Activated CD4-positive, alpha-beta T cell treated with anti-CD3 and anti-CD28 coated beads for 4 hours (primary cell): ENCODE measurements around the gene CIT.

ENCODE experiments used
- DNase-seq, 2 donors: peaks; one replicate each; pipeline ENCODE4 v3.0.0-alpha.2; 2020

CIT gene

GRCh38 chr12:119857041-119857591 is 20.0 kb downstream of the CIT start:
- DNase-seq, result no peak

- DNase-seq, result no peak
These were observed 26.8 kb downstream of the CIT start for GRCh38 chr12:119850330-119850729.

- DNase-seq, result no peak
These were observed 34.0 kb downstream of the CIT start for GRCh38 chr12:119843100-119843499.

GRCh38 chr12:119842380-119842779 is 34.7 kb downstream of the CIT start:
- no peak for DNase-seq

- DNase-seq, result no peak
These were observed 35.5 kb downstream of the CIT start for GRCh38 chr12:119841433-119842210.

- no peak for DNase-seq
These were observed 36.5 kb downstream of the CIT start for GRCh38 chr12:119840582-119840981.

GRCh38 chr12:119840168-119840567 is 37.0 kb downstream of the CIT start:
- DNase-seq, result no peak

- no peak for DNase-seq
These were observed 38.1 kb downstream of the CIT start for GRCh38 chr12:119838826-119839600.

GRCh38 chr12:119836781-119837180 is 40.3 kb downstream of the CIT start:
- DNase-seq, result no peak

- DNase-seq, result no peak
These were observed 42.1 kb downstream of the CIT start for GRCh38 chr12:119835068-119835467.

GRCh38 chr12:119829439-119829838 is 47.7 kb downstream of the CIT start:
- DNase-seq, result no peak

GRCh38 chr12:119828300-119828699 is 48.8 kb downstream of the CIT start:
- no peak for DNase-seq

- no peak for DNase-seq
These were observed 49.4 kb downstream of the CIT start for GRCh38 chr12:119827760-119828159.

- no peak for DNase-seq
These were observed 50.3 kb downstream of the CIT start for GRCh38 chr12:119826661-119827445.

GRCh38 chr12:119825262-119825661 is 51.9 kb downstream of the CIT start:
- no peak for DNase-seq

- DNase-seq, result no peak
These were observed 55.1 kb downstream of the CIT start for GRCh38 chr12:119822046-119822445.

- no peak for DNase-seq
These were observed 57.8 kb downstream of the CIT start for GRCh38 chr12:119819322-119819721.

- DNase-seq, result no peak
These were observed 59.4 kb downstream of the CIT start for GRCh38 chr12:119817546-119818343.

GRCh38 chr12:119809023-119809422 is 68.1 kb downstream of the CIT start:
- DNase-seq, result no peak

- DNase-seq, result no peak
These were observed 68.7 kb downstream of the CIT start for GRCh38 chr12:119808441-119808840.

- no peak for DNase-seq
These were observed 69.7 kb downstream of the CIT start for GRCh38 chr12:119807380-119807779.

- DNase-seq, result no peak
These were observed 73.0 kb downstream of the CIT start for GRCh38 chr12:119804011-119804641.
